Limb (tissue), 2 donors: ENCODE data around the gene CPT1C.

Source experiments
- DNase-seq, 2 donors: peaks; one replicate each; pipeline ENCODE4 v3.0.0-alpha.2; 2016; ENCODE audit errors: extremely low spot score in 2 of 2

CPT1C gene

DNA sequence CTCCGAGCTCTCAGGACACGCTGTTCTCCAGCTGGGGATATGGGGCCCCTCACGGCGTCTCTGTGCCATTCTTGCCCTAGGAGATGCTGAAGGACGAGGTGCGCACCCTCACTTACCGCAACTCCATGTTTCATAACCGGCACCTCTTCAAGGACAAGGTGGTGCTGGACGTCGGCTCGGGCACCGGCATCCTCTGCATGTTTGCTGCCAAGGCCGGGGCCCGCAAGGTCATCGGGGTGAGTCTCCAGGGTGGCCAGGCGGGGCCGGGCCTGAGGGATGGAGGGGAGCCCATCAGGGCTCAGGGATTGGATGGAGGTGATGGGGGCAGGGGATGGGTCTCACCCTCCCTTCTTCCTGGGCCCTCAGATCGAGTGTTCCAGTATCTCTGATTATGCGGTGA is 9.1 kb upstream of the CPT1C start:
- no peak for DNase-seq

DNA sequence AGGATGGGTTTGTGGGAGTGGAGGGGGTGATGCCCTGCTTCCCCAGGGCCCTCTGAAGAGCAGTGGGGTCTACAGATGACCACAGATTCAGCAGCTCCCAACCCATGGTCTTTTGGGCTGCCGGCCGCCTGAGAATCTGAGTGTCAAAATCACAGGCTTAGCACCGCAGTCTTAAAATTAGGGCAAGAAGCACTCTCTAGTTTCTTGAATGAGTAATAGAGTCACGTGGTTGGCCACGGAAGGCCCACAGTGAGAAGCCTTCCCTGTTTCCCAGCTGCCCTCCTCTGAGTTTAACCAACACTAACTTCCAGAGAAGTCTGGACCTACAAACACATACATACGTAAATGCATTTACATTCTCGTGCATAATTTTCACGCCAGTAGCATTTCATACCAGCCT is 8.6 kb upstream of the CPT1C start:
- no peak for DNase-seq

- DNase-seq: no peak
These were observed 7.1 kb upstream of the CPT1C start for GRCh38 chr19:49683814-49684250.

GRCh38 chr19:49684251-49684982 is 6.5 kb upstream of the CPT1C start:
- DNase-seq: no peak

GRCh38 chr19:49684983-49685553 is 5.8 kb upstream of the CPT1C start:
- DNase-seq: no peak

GRCh38 chr19:49685845-49686332 is 5.0 kb upstream of the CPT1C start:
- no peak for DNase-seq

- DNase-seq: no peak
These were observed 4.3 kb upstream of the CPT1C start for GRCh38 chr19:49686503-49687088.

GRCh38 chr19:49687150-49687549 is 3.8 kb upstream of the CPT1C start:
- no peak for DNase-seq

- DNase-seq: no peak
These were observed 3.2 kb upstream of the CPT1C start for GRCh38 chr19:49687566-49688316.

DNA sequence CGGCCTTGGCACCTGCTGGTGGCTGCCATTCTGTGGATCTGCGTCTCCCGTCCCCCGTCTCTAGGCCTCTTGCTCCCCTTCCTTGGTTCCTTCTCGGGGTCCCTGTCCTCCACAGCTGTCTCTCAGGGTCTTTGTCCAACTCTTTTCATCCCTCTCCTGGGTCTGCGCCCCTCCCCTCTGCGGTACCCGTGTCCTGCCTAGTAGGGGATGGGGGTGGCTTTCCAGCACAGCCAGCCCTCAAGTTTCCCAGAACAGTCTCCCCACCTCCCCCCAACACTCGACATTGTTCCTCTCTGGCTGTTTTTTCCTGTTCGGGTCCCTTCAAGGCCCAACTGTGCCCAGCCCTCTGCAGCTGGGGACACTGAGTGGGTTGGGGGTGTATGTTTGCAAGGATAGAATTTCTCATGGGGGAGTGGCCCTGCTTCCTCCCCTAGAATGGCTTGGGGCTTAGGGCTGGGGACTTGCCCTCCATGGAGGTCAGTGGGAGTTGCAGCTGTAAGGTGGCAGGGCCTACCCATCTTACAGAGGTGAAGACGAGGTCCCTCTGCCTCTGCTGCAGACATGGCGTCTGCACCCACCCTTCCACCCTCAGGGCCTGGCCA is 2.3 kb upstream of the CPT1C start:
- DNase-seq: no peak

- DNase-seq: peak in 1 of 2 donors; percentile 70
These were observed 1.5 kb upstream of the CPT1C start, which contains the start of gene ADM5 for GRCh38 chr19:49689133-49690078. ADM5 (plus strand) TSS chr19:49689594; CDS start chr19:49689838, 244 bp downstream.

DNA sequence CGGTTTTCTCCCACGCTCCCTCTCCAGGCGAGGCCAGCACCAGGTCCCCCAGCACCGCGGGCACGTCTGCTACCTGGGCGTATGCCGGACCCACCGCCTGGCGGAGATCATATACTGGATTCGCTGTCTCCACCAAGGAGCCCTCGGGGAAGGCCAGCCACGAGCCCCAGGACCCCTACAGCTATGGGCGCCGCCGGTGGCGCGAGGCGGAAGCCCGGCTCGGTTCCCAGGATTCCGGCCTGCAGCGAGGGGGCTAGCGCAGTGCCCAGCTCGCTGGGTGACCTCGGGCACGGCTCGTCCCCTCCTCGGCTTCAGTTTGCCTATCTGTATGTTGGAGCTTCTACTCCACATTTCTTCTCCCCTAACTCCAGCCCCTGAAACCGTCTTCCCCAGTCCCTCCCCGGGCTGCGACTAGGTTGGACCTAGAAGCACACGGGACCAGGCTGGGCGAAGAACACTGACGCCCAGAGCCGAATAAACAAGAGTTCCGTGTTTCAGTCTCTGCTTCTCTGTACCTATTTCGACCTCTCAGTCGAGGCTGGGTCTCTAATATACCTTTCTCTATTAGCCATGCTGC is 749 bp upstream of the CPT1C start:
- DNase-seq: peak in 1 of 2 donors; percentile 57

GRCh38 chr19:49691243-49692146 is 579 bp downstream of the CPT1C start:
- DNase-seq: peak; percentile 63 to 89

DNA sequence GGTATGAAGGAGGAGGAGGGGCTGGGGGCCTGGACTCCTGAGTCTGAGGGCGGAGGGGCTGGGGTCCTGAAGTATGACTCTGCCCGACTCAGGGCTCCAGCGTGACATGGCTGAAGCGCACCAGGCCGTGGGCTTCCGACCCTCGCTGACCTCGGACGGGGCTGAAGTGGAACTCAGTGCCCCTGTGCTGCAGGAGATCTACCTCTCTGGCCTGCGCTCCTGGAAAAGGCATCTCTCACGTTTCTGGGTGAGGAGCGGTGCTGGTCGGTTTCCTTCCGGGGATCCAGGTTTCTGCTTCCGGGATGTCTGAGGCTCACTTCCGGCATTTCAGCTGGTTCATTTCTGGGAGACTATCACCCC is 1.2 kb downstream of the CPT1C start:
- no peak for DNase-seq

DNA sequence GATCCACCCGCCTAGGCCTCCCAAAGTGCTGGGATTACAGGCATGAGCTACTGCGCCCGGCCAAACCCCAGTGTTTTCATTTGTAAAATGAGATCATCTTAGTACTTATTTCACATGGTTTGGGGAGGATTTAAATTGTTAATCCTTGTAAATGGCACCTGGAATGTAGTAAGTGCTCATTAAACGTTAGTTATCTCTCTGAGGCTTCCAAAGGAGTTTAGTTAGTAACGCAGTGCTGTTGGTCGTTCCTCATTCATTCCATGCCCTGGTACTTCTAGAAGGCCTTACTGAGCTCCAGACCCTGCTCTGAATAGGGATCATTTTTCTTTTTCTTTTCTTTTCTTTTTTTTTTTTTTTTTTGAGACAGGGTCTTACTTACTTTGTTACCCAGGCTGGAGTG is 5.2 kb downstream of the CPT1C start:
- no peak for DNase-seq

DNA sequence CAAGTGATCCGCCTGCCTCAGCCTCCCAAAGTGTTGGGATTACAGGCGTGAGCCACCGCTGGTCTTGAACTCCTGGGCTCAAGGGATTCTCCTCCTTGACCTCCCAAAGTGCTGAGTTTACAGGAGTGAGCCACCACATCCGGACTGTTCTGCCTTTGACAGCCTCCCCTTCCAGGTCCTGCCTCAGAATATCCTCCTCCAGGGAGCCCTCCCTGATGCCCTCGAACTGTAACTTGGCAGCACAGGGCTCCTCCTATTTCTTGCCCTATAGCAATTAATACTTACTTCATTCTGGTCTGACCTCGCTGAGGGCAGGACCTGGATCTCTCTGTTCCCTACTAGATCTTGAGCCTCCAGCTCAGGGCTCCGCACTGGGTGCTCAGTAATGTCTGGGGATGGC is 5.9 kb downstream of the CPT1C start:
- no peak for DNase-seq

DNA sequence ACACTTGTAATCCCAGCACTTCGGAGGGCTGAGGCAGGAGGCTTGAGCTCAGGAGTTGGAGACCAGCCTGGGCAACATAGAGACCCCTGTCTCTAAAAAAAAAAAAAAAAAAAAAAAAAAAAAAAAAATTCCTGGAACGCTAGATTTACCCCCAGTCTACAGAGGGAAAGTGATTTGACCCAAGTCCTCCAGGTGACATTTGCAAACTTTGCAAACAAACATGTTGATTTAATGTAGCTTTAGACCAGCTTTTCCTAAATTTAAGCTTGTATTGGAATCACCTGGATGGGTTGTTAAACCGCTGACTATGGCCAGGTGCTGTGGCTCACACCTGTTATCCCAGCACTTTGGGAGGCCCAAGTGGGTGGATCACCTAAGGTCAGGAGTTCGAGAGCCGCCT is 8.4 kb downstream of the CPT1C start:
- no peak for DNase-seq

DNA sequence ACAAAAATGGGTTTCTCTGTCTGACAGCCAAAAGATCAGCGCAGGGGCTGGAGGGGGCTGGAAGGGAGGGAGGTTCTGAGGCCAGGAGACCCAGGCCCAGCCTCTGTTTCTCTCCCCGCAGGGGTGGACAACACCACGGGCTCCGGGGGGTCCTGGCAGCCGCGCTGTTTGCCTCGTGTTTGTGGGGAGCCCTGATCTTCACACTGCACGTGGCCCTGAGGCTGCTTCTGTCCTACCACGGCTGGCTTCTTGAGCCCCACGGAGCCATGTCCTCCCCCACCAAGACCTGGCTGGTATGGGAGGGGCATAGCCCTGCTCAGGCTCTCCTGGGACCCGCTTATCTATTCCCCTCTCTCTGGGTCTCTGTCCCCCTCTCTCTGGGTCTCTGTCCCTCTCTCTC is 9.6 kb downstream of the CPT1C start:
- DNase-seq: no peak

DNA sequence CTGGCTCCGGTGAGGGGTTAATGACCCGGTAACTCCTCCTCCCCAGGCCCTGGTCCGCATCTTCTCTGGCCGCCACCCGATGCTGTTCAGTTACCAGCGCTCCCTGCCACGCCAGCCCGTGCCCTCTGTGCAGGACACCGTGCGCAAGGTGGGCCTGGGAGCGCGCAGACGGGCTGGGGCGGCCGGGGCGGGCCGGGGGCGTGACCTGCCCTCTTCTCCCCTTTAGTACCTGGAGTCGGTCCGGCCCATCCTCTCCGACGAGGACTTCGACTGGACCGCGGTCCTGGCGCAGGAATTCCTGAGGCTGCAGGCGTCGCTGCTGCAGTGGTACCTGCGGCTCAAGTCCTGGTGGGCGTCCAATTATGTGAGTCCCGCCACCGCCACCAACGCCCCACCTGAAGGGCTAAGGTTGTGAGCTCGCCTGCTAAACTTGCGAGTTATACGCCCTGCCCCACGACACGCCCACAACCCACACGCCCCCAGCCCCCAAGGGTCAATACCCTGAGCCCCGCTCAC is 10.4 kb downstream of the CPT1C start:
- no peak for DNase-seq
